MV-4-11 (cell line): ENCODE data around the gene CAMP.
A peak's percentile ranks its signal among the peaks of the same experiment; 100 is the strongest.
"Not testable (repeated sequence)": the region's sequence is repeated elsewhere in the genome, so short reads cannot be mapped to it uniquely, and the experiment has no call there.

Experiments used
- DNase-seq: peaks from one replicate; lab custom pipeline; 2025; lab: John Stamatoyannopoulos, UW

CAMP gene

GRCh38 chr3:48222616-48223513 is at the start of gene CAMP:
Gene CAMP (plus strand): TSS chr3:48223495. CDS start chr3:48223512, 17 bp downstream.
- DNase-seq, result peak; percentile 99

DNA sequence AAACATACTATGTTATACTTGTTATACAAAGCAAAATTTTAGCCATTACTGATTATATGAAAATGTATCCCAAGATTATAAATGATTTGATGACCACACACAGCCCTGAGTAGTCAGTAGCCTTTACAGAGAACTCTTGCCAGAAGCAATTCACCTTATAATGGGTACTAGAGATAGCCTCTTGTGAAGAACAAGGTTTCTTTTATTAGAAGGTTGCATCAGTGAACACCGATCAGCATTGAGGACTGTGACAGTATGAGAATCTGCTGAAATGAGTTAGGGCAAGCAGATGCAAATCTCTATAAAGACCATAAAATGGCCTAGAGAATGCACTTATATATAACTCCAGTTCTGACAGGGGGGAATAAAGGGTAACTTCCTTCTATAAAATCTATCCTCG is 45.2 kb upstream of the CAMP start:
- DNase-seq, result no peak

GRCh38 chr3:48180021-48180420 is 43.3 kb upstream of the CAMP start:
- DNase-seq, result no peak

DNA sequence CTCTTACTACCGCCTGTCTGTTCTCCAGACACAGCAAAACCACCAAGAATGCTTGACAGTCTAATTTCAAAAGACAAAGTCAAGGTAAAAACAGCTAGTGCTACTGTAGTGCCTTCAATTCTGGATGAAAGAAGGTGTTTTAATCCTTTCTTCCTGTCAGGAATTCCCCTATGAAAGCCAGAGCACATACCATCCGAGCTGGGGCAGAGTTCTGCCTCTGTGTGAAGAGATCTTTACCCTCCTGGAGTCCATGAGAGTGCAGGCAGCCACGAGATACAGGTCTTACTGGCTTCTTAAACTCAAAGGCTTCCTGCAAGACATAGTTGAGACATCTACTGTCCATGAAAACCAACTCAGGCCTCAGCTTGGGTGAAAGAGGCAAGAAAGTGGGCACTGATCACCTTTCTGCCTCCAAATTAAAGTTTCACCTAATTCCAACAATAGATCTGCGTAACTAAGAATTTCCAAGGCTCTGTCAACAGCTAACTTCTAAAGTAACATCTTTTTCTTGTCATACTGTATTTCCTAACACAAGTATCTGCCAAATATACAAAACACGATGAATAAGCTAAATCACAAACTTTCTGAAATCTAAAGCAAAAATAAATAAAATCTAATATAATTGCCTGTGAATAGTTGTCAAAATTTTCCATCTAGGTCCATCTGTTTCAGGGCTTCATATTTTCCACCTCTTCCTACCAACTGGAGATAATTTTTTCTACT is 42.6 kb upstream of the CAMP start:
- DNase-seq, result no peak

- no peak for DNase-seq
Observed at GRCh38 chr3:48184299-48184698, 39.0 kb upstream of the CAMP start.

GRCh38 chr3:48185129-48185528 is 38.2 kb upstream of the CAMP start:
- no peak for DNase-seq

DNA sequence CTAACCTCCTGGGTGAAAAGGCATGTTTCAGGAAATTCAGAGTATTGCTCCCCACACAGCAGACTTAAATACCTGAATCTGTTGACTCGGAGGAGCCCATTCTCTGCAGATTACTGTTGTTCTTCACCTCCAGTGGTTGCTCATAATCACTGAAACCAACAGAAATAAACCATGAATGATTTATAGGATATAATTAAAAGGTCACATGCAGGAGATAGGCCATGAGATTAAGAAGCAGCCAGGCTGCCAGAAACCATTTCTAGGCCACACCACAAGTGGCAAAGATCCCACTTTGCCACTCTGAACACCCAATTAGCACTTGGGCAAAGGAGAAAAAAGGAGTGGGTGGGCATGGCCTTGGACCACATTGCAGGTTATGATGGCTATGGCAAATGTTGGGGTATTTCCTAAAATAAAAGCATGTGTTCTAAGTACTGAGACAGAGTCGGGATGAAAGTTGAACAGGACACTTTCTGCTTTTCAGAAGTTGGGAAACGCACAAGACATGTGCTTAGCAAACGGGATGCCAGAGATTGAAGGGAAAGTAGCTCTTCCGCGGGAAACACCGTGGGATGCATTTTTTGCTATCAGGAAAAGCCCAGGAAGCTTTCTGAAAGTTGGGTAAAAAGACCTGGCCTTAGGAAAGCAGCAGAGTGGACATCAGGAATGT is 36.5 kb upstream of the CAMP start:
- peak; percentile 7 for DNase-seq

DNA sequence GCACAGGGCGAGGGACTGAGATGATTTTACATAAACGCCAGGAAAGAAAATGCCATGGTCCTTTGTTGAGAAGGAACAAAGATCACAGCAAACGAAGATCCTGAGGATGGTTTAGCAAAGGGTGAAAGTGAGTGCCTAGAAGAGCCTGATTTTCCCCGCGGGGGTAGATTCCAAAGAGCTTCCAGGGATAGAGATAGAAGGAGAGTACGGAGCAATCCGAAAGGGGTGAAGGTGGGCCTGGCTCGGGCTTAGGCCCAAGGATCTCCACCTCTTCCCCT is 36.1 kb upstream of the CAMP start:
- no peak for DNase-seq

DNA sequence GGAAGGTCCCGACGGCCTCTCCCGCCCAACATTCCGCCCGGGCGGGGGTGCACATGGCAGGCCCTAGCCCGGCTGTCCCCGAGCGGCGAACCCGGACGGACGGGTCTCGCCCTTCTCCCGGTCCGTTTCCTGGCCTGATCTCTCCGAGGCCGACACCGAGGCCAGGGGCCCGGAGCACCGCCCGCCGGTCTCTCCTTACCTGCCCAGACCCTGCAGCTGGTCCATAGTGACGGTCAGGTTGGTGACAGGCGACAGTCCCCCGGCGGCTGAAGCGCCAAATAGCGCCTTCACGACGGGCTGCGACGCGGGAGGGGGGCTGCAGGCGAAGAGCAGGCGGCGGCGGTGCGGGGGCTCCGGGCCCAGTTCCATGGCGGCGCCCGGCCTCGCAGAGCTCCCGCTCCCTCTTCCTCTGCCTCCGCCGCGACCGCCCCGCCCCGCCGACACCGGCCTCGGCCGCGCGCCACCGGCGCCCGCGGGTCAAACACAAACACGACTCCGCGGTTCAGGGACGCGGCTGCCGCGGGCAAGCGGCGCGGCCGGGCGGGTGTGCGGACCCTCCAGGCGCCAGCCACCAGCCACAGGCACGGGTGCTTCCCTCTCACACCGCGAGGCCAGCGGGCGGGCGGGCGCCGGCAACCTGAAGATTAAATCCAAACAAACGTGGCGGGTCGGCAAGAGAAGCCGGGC is 35.6 kb upstream of the CAMP start:
- DNase-seq, result no peak

DNA sequence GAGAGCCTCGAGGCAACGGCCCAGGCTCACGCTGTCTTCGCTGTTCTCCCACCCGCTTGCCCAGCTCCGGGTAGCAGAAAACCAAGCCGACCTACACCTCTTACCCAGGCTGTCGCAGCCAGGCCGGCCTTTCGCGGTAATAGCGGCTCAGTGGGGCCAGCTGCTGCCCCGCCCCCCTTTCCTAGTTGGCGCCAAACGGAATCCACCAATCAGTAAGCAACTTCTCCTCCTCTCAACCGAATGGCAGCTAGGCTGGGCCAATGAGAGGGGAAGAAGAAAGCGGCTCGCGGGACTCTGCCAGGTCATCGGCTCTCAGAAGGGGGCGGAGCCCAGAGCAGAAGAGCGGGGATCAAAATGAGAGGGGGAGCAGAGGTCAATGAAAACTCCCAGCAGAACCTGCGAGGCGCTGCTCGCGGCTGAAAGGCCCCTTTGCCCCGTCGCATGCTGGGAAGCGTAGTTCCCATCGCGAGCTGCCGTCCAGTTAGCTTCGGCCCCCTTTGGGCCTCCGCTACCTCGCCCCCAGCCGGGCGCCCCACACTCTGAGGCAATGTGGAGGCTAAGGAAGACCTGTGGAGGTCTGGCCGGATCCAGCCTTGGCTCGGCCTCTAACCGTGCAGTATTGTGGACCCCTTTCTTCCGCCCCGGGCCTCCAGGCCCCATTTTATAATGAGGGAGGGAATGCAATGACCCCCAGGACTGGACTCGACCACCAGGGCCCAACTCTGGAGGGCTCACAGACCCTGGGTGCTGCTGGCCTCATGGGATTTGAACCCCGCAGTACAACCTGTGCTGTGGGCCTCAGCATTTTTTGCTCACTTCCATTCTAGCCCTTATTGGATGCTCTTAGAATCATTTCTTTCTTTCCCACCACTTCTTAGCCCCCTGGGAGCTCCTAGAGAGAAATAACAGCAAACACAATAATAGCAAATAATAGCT is 34.8 kb upstream of the CAMP start, which contains the start of gene CDC25A:
Gene CDC25A (minus strand): TSS at position 152 of the 936 bp plus-strand sequence. CDS start 470 bp downstream, outside the sequence.
- peak; percentile 99 for DNase-seq

- no peak for DNase-seq
Observed at GRCh38 chr3:48189321-48189720, 34.0 kb upstream of the CAMP start.

GRCh38 chr3:48190911-48191310 is 32.4 kb upstream of the CAMP start:
- DNase-seq, result no peak

DNA sequence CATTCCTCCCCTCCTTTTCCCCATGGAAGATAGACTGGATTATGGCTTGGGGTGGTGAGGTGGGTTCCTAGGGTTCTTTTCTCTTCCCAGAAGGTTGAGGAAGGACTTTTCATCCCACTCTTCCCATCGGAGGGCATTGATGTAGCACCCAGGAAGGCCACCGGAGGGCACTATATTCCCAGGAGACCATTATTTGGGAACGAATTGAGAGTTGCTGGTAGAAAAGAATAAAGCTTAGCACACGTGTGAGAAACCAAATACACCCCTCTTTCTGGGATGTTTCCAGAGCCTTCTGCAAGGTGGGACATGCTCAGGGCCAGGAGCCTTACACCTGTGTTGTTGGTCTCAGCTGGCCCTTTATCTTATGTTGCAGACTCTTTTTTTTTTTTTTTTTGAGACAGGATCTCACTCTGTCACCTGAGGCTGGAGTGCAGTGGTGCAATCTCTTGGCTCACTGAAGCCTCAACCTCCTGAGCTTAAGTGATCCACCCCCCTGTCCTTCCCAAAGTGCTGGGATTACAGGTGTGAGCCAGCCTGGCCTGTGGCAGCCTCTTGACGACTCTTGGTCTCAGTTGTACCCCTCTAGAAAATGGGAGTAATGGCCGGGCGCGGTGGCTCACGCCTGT is 28.7 kb upstream of the CAMP start:
- peak; percentile 46 for DNase-seq

GRCh38 chr3:48196611-48197010 is 26.7 kb upstream of the CAMP start:
- peak; percentile 5 for DNase-seq

- DNase-seq, result no peak
Observed at GRCh38 chr3:48199117-48199516, 24.2 kb upstream of the CAMP start.

- DNase-seq, result no peak
Observed at GRCh38 chr3:48202632-48203031, 20.7 kb upstream of the CAMP start.

DNA sequence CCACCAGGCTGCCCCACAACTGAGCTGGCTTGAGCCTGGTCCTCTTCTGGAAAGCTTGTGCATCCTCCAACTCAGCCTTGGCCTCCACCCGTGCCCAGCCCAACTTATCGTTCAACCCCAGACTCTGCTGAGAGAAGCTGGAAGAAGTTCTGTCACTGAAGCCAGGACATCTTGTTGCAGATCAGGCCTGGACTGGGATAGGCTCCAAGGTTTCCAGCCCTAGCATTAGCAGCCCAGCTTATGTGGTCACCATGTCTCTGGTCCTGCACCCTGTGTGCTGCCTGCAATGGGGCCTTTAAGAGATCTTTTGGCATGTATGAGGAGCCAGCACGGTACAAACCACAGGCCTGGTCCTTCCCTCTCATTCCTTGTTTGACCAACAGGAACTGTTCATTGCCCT is 15.2 kb upstream of the CAMP start:
- DNase-seq, result no peak

DNA sequence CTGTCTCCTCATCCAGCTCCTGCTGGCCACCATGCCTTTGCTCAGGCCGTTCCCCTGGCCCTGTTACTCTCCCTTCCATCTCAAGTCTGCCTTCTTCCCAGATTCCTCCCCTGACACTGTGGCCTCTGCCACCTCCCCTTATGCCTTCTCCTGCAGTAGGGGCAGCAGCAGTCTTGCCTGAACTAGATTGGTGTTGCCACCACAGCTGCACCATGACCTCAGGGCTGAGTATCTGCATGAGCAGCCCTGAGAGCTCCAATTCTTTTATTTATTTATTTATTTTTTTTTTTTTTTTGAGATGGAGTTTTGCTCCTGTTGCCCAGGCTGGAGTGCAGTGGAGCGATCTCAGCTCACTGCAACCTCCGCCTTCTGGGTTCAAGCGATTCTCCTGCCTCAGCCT is 13.8 kb upstream of the CAMP start:
- DNase-seq, result no peak

- not testable (repeated sequence) for DNase-seq
Observed at GRCh38 chr3:48210534-48210933, 12.8 kb upstream of the CAMP start.

GRCh38 chr3:48211776-48212175 is 11.5 kb upstream of the CAMP start:
- DNase-seq, result not testable (repeated sequence)

DNA sequence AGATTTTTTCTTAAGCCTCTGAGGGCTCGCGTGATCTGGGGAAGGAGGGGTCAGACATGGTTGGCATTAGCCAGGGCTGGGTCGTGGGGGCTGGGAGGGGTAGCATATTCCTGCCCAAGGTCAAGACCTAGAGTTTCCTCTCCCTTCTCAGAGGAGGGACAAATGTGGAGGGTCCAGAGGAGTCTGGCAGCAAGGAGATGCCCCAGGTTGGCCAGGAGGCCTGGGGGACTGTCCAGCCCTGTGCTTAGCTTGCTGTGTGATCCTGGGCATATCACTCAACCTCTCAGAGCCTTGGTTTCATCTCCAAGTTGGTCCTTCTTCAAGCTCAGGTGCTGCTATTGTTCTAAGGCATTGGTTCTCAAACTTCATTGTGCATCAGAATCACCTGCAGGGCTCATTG is 9.1 kb upstream of the CAMP start:
- DNase-seq, result no peak
